Mononuclear cell (primary cell): ENCODE data around the gene EVI5. TPM values are rescaled to one million over a fixed set of nuclear protein-coding genes. Genes with fewer than 3 reads are reported as not detected.

Source experiments
- total RNA-seq: library from RNA; depleted of rRNA; stranded (reverse); fragments of >200 nt; gene quantifications from one replicate; pipeline ENCODE4 v1.2.3, GENCODE V29; 2012

Gene EVI5
- total RNA-seq, 1 donor: 16.9 TPM

Other genes starting within 250 kb of the EVI5 start
- gene RPL5, start 46.9 kb upstream of the EVI5 start, total RNA-seq: 1,966 TPM
- 6.8 TPM for gene DIPK1A, start 176.4 kb upstream of the EVI5 start, total RNA-seq